ENCODE results near the gene ABCC1.

GRCh38 chr16:15949210-15950160 lies at the start of gene ABCC1:
- no peak for TF ChIP-seq HDGF (IDR thresholded peaks at IDR 0.05; ENCODE audit: borderline replicate concordance)
- TF ChIP-seq PKNOX1 (IDR thresholded peaks at IDR 0.05) = no peak
- no peak for TF ChIP-seq ARNT (IDR thresholded peaks at IDR 0.05)
- TF ChIP-seq BHLHE40 (IDR thresholded peaks at IDR 0.05; ENCODE audit: borderline replicate concordance) = no peak
- no peak for TF ChIP-seq FOXA1 (IDR thresholded peaks at IDR 0.05)

Measured in HEK293T (cell line).